Neural cell (in vitro differentiated cells): ENCODE results near the gene C11orf21. TPM values are rescaled to one million over a fixed set of nuclear protein-coding genes. Genes with fewer than 3 reads are reported as not detected.

Source experiments
- H2AFZ ChIP-seq: fragments of 200-600, 300-800 bp; sonication (generic), shearing (Covaris generic); 2 replicates; pipeline ENCODE4 v1.6.0; 2014; ENCODE audit warnings: low read depth, mild to moderate bottlenecking, antibody characterized with exemption, low read length, moderate library complexity
- H3F3A ChIP-seq: fragments of 200-600 bp; shearing (Covaris generic); 2 replicates; pipeline ENCODE4 v1.6.1; 2016; ENCODE audit warnings: mild to moderate bottlenecking, moderate library complexity, mixed read lengths, antibody characterized with exemption, low read length; ENCODE audit not compliant: insufficient read depth, poor library complexity, severe bottlenecking
- H3K27ac ChIP-seq: fragments of 200-600, 300-800 bp; sonication (generic), shearing (Covaris generic); 2 replicates; pipeline ENCODE4 v1.5.1; 2014; ENCODE audit warnings: mild to moderate bottlenecking, low read length, moderate library complexity
- H3K27me3 ChIP-seq: fragments of 300-800, 200-600 bp; sonication (generic), shearing (Covaris generic); 2 replicates; pipeline ENCODE4 v1.6.0; 2014; ENCODE audit warnings: mild to moderate bottlenecking, low read depth, low read length, moderate library complexity; ENCODE audit not compliant: insufficient read depth
- H3K36me3 ChIP-seq: fragments of 300-800, 200-600 bp; sonication (generic), shearing (Covaris generic); 2 replicates; pipeline ENCODE4 v1.5.1; 2014; ENCODE audit warnings: mild to moderate bottlenecking, antibody characterized with exemption, low read length, moderate library complexity; ENCODE audit not compliant: insufficient read depth
- H3K4me2 ChIP-seq: fragments of 300-800, 200-600 bp; sonication (generic), shearing (Covaris generic); 2 replicates; pipeline ENCODE4 v1.6.0; 2014; ENCODE audit warnings: mild to moderate bottlenecking, low read length
- H3K4me3 ChIP-seq: fragments of 300-800, 200-600 bp; sonication (generic), shearing (Covaris generic); 2 replicates; pipeline ENCODE4 v1.5.1; 2014; ENCODE audit warnings: mild to moderate bottlenecking, low read length, moderate library complexity
- H3K79me2 ChIP-seq: fragments of 200-600 bp; shearing (Covaris generic); replicated peaks from 2 replicates; pipeline ENCODE4 v1.6.0; 2014; ENCODE audit warnings: mild to moderate bottlenecking, low read length, moderate library complexity; ENCODE audit not compliant: insufficient read depth
- H3K9ac ChIP-seq: fragments of 300-800, 200-600 bp; sonication (generic), shearing (Covaris generic); 2 replicates; pipeline ENCODE4 v1.6.1; 2016; ENCODE audit warnings: mild to moderate bottlenecking, low read length, mixed read lengths
- H3K9me2 ChIP-seq: fragments of 200-600 bp; shearing (Covaris generic); 2 replicates; pipeline ENCODE4 v1.6.1; 2016; ENCODE audit warnings: mild to moderate bottlenecking, low read length, mixed read lengths; ENCODE audit not compliant: insufficient read depth
- H3K9me3 ChIP-seq: fragments of 200-600, 300-800 bp; sonication (generic), shearing (Covaris generic); 2 replicates; pipeline ENCODE4 v1.6.1; 2016; ENCODE audit warnings: mild to moderate bottlenecking, mixed run types, low read length, moderate library complexity, mixed read lengths
- H4K20me1 ChIP-seq: fragments of 200-600 bp; shearing (Covaris generic); 2 replicates; pipeline ENCODE4 v1.6.1; 2016; ENCODE audit warnings: mild to moderate bottlenecking, mixed run types; ENCODE audit not compliant: insufficient read depth
- EP300 ChIP-seq: fragments of 450-650 bp; conservative IDR thresholded peaks from 2 replicates; pipeline ENCODE4 v1.6.1; 2014; ENCODE audit warnings: antibody characterized with exemption, mild to moderate bottlenecking, moderate library complexity; ENCODE audit not compliant: poor library complexity, severe bottlenecking
- EZH2 ChIP-seq: fragments of 200-600, 300-800 bp; shearing (Covaris generic), sonication (generic); IDR thresholded peaks from 2 replicates; pipeline ENCODE4 v1.6.1; 2014; ENCODE audit warnings: antibody characterized with exemption, low read length, borderline replicate concordance, mild to moderate bottlenecking; ENCODE audit not compliant: insufficient read depth, poor library complexity, severe bottlenecking
- MXI1 ChIP-seq: fragments of 450-650 bp; conservative IDR thresholded peaks from 2 replicates; pipeline ENCODE4 v1.6.1; 2014; ENCODE audit warnings: antibody characterized with exemption, mild to moderate bottlenecking; ENCODE audit not compliant: poor library complexity, severe bottlenecking
- POLR2AphosphoS5 ChIP-seq: IDR thresholded peaks from 2 replicates; pipeline ENCODE4 v1.6.1; 2012
- RAD21 ChIP-seq: fragments of 450-650 bp; conservative IDR thresholded peaks from 2 replicates; pipeline ENCODE4 v1.6.1; 2014; ENCODE audit warnings: antibody characterized with exemption, mild to moderate bottlenecking, moderate library complexity
- SMC3 ChIP-seq: fragments of 450-650 bp; conservative IDR thresholded peaks from 2 replicates; pipeline ENCODE4 v1.6.1; 2014; ENCODE audit warnings: antibody characterized with exemption, mild to moderate bottlenecking, moderate library complexity; ENCODE audit not compliant: poor library complexity
- TAF1 ChIP-seq: IDR thresholded peaks from 2 replicates; pipeline ENCODE4 v1.6.1; 2012; ENCODE audit warnings: low read depth
- polyA plus RNA-seq: library from polyadenylated mRNA; depleted of rRNA; stranded (reverse); fragments of >200 nt; gene quantifications from 2 replicates; pipeline ENCODE4 v1.2.3, GENCODE V29; 2014
- TF ChIP-seq, protein P1 (sequence below): fragments of 450-650 bp; IDR thresholded peaks from 2 replicates; pipeline ENCODE4 v1.5.1; 2014; ENCODE audit warnings: antibody characterized with exemption, mild to moderate bottlenecking, moderate library complexity; ENCODE audit not compliant: poor library complexity, severe bottlenecking
- TF ChIP-seq, protein P2 (sequence below): IDR thresholded peaks from 2 replicates; pipeline ENCODE4 v1.6.1; 2012; ENCODE audit warnings: borderline replicate concordance

Gene C11orf21
- polyA plus RNA-seq, 1 donor from 2014 or later = not detected

DNA sequence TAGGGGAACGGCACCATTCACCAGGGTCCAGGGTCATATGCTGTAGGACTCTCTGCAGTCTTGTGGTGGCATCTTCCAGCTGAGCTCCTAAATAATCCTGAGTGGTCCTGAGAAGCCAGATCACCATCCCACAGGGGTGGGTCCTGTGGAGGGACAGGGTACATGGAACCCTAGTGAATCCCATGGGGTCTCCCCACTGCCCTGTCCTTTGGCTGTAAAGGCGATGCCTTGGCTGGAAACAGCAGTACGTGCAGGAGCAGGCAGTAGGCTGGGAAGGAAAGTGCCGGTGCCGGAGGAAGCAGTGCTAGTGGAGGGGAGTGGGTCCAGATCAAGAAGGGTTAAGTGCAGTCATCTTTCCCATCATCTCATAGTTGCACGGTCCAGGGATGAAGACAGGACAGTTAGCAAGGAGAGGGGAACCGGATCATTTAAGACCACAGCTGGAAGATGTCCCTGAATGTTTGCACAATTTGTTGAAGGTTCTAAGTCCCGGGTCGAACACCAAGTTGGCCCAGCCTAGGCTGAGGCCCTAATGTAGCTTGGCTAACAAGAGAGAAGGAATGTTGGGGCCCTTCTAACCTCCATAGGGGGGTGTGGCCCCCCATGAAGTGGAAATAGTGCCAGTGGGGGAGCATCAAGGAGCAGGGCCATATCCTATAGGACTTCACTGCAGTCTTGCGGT lies 18.2 kb upstream of the C11orf21 start:
- H3K27me3 ChIP-seq = no peaks in the 10 kb centered on the region
- no peaks in the 10 kb centered on the region for H3K79me2 ChIP-seq

DNA sequence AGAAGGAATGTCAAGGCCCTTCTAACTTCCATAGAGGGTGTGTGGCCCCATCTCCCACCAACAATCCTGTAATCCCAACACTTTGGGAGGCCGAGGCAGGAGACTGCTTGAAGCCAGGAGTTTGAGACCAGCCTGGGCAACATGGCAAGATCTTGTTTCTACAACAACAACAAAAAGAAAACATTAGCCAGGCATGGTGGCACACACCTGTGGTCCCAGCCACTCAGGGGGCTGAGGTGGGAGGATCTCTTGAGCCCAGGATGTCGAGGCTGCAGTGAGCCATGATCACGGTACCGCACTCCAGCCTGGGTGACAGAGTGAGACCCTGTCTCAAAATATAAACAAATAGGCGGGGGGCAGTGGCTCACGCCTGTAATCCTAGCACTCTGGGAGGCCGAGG lies 17.0 kb upstream of the C11orf21 start:
- H3K4me2 ChIP-seq = no peak overlapping the region
- no peaks in the 10 kb centered on the region for H3K9me3 ChIP-seq
- H3K4me3 ChIP-seq = no peak overlapping the region
- no peaks in the 10 kb centered on the region for H3F3A ChIP-seq
- TF ChIP-seq, protein P1, sequence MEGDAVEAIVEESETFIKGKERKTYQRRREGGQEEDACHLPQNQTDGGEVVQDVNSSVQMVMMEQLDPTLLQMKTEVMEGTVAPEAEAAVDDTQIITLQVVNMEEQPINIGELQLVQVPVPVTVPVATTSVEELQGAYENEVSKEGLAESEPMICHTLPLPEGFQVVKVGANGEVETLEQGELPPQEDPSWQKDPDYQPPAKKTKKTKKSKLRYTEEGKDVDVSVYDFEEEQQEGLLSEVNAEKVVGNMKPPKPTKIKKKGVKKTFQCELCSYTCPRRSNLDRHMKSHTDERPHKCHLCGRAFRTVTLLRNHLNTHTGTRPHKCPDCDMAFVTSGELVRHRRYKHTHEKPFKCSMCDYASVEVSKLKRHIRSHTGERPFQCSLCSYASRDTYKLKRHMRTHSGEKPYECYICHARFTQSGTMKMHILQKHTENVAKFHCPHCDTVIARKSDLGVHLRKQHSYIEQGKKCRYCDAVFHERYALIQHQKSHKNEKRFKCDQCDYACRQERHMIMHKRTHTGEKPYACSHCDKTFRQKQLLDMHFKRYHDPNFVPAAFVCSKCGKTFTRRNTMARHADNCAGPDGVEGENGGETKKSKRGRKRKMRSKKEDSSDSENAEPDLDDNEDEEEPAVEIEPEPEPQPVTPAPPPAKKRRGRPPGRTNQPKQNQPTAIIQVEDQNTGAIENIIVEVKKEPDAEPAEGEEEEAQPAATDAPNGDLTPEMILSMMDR = no peak
- TF ChIP-seq, protein P2, sequence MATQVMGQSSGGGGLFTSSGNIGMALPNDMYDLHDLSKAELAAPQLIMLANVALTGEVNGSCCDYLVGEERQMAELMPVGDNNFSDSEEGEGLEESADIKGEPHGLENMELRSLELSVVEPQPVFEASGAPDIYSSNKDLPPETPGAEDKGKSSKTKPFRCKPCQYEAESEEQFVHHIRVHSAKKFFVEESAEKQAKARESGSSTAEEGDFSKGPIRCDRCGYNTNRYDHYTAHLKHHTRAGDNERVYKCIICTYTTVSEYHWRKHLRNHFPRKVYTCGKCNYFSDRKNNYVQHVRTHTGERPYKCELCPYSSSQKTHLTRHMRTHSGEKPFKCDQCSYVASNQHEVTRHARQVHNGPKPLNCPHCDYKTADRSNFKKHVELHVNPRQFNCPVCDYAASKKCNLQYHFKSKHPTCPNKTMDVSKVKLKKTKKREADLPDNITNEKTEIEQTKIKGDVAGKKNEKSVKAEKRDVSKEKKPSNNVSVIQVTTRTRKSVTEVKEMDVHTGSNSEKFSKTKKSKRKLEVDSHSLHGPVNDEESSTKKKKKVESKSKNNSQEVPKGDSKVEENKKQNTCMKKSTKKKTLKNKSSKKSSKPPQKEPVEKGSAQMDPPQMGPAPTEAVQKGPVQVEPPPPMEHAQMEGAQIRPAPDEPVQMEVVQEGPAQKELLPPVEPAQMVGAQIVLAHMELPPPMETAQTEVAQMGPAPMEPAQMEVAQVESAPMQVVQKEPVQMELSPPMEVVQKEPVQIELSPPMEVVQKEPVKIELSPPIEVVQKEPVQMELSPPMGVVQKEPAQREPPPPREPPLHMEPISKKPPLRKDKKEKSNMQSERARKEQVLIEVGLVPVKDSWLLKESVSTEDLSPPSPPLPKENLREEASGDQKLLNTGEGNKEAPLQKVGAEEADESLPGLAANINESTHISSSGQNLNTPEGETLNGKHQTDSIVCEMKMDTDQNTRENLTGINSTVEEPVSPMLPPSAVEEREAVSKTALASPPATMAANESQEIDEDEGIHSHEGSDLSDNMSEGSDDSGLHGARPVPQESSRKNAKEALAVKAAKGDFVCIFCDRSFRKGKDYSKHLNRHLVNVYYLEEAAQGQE = no peak
- TF ChIP-seq RAD21 (no peak), MXI1 (no peak)
- H3K36me3 ChIP-seq = no peaks in the 10 kb centered on the region
- H3K9ac ChIP-seq = no peak overlapping the region
- no peak overlapping the region for H2AFZ ChIP-seq
- H3K27me3 ChIP-seq = no peaks in the 10 kb centered on the region
- H4K20me1 ChIP-seq = no peaks in the 10 kb centered on the region
- no peak overlapping the region for H3K27ac ChIP-seq
- no peaks in the 10 kb centered on the region for H3K79me2 ChIP-seq
- H3K9me2 ChIP-seq = no peaks in the 10 kb centered on the region

More for the DNA sequence above, 18.2 kb upstream of the C11orf21 start:
- no peak for TF ChIP-seq TAF1
- TF ChIP-seq EP300 = no peak
- TF ChIP-seq POLR2AphosphoS5 = no peak
- TF ChIP-seq EZH2 = no peak
- no peak for TF ChIP-seq MXI1
- TF ChIP-seq, protein P1 = no peak
- TF ChIP-seq SMC3 = no peak
- TF ChIP-seq, protein P2 = no peak
- no peak for TF ChIP-seq RAD21
- H3K9me2 ChIP-seq = no peaks in the 10 kb centered on the region
- H3K27ac ChIP-seq = no peak overlapping the region
- H3K9me3 ChIP-seq = no peaks in the 10 kb centered on the region
- H3K4me3 ChIP-seq = no peak overlapping the region
- no peak overlapping the region for H2AFZ ChIP-seq
- H3K4me2 ChIP-seq = no peak overlapping the region
- no peaks in the 10 kb centered on the region for H3K36me3 ChIP-seq
- H4K20me1 ChIP-seq = no peaks in the 10 kb centered on the region
- no peak overlapping the region for H3K9ac ChIP-seq
- no peaks in the 10 kb centered on the region for H3F3A ChIP-seq
